ENCODE measurements around the gene TNFRSF8.

TNFRSF8 gene

DNA sequence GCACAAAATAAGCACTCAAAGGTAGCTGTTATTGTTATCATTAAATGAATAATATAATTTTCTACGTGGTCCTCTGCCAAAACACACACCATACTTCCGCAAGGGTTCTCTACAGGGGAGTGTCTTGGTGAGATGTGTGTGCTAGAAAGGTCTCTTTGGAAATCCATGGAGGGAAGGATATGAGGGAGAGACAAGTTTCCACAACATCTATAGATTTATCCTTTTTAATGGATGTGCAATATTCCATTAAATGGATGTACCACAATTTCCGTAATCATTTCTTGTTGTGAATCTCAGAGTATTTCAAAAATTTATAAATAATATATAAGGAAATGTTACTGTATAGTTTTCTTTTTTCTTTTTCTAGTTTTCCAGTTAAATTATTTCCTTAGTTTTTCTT is 2.6 kb upstream of the TNFRSF8 start:
- no peak for DNase-seq (ENCODE audit: low read depth in 2 of 2)

DNA sequence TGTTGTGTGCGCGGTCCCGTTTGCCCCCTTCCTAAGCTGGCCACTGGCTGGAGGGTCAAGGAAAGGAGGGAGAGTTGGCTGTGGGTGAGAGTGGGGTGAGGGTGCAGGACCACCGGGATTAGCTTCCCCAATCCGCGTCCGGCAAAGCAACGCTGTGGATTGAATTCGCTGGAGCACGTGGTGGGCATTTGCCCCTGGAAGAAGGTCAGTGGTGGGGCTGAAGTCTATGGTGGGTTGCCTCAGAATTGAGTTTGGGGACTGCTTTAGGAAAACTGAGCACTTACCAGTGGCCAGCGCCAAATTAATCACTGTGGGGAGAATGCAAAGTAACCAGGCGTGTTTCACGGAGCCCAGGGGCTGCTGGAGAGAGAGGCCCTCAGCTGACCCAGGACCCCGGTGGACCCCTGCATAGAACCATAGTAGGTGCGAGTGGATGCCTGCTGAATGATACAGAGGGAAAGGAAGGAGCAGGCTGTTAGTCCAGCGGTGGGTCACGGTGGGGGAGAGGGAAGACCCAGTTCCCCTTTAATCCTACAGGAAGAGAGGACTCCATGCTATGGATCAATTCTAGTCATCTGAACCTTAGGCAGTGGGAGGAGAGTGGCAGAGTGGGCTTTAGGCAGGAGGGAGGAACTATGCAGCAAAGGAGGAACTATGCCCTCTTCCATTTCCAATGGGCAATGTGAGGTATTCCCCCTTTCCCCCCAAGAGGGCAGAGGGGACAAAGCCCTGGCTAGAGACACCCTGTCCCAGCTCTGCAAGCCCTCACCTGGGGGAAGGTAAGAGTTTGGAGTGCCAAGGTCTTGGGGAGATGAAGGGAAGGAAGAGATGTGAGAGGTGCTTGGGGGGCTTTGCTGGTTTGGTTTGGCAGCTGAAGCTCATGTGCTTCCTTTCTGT is 1.2 kb downstream of the TNFRSF8 start:
- DNase-seq (ENCODE audit: low read depth in 2 of 2), result no peak

DNA sequence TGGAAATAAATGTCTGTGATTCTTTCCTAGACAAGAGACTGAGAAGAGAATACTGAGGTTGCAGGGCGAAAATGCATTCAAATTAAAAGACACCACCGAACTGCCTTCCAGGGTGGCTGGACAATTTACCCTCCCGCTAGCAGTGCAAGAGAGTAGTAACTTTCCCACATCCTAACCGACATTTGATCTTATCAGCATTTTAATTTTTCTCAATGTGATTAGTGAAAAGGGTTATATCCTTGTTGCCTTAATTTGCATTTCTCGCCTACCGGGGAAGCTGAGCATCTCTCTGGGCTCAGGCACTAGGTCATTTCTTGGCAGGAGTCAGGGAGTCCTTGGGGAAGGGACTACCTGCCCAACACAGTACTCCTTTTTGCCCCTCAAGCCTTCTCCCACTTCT is 2.8 kb downstream of the TNFRSF8 start:
- no peak for DNase-seq (ENCODE audit: low read depth in 2 of 2)

DNA sequence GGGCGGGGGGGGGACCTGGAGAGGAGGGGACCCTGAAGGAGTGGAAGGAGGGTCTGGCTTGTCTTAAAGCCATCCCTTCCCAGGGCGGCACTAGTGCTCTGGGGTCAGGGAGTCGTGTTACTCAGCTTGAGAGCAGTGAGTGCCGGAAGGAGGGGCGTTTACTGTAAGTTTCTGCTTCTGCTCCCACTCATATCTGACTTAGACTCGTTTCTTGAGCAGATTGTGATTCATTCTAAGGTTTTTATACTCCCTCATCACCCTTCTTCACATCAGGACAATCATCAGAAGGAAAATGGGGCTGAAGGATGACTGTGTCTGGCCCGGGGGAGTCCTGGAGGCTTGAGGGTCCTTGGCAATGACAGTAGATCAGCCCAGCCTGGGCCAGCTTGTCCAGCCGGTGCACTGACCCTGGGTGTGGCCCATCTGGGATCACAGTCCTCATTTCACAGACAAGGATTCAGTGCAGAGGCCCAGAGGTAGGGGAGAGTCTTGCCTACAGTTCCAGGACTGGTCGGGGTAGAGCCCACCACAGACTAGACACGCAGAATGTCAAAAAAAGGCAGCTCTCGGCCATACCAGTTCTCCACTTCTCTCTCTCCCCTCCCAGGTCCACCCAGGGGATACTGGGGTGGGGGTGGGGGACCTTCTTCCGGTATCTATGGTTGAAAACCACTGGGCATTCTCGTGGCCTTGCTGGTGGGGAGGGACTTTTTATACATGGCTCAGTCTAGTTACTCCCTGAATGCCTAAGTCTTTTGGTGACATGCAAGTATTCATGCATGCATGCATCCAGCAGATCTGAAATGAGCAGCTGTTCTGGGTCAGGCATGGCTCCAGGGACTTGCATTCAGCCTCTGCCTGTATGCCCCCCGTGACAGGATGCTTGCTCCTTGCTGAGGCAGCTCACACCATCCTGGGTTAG is 5.1 kb downstream of the TNFRSF8 start:
- DNase-seq (ENCODE audit: low read depth in 2 of 2), result no peak

DNA sequence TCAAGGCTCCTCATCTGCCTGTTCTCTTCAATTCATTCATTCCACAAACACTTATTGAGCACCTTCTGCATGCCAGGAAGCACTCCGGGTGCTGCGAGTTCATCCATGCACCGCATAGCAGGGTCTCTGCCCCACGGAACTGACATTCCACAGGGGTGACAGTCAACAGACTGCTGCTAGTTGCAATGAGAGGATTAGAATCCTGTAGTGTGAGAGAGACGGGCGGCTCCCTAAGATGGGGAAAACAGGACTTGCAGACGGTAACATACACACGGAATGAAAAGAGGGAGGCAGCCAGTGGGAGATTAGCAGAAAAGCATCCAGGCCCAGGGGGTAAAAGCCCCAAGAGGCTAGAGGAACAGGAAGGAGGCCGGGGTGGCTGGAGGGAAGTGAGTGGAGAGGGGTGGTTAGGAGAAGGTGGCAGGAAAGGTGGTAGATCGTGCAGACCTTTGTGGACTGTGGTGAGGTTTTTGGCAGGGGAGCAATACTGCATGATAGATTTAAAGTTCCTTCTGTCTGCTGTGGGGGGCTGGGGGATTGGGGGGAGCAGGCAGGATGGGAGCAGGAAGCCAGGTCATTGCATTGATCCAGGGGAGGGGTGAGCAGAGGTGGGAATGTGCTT is 6.6 kb downstream of the TNFRSF8 start:
- no peak for DNase-seq (ENCODE audit: low read depth in 2 of 2)

DNA sequence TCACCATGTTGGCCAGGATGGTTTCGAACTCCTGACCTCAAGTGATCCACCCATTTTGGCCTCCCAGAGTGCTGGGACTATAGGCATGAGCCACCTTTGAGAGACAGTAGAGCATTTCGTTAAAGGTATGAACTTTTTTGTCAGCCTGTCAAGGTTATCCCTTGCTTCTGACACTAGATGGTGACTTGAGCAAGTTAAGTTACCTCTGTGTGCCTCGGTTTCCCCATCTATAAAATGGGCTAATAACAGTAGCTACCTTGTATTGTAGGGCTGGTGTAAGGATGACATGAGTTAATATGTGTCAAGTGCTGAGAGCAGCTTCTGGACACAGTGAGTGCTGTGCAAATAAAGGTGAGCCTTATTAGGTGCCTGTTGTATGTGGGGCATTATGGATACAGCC is 8.8 kb downstream of the TNFRSF8 start:
- DNase-seq (ENCODE audit: low read depth in 2 of 2), result no peak

DNA sequence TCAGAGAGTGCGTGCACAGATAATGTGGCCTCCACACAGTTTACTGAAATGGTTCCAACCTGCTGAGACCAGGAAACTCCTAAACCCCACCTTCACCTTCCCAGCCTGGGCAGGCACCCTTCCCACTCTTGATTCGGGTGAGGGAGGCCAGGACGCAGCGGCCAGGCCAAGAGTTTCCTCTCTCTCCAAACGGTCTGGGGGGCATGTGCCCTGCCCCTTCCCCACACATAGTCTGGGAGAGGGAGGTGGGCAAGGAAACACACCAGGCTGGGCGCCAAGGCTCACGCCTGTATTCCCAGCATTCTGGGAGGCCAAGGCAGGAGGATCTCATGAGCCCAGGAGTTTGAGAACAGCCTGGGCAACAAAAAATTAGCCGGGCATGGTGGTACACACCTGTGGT is 9.6 kb downstream of the TNFRSF8 start:
- no peak for DNase-seq (ENCODE audit: low read depth in 2 of 2)

DNA sequence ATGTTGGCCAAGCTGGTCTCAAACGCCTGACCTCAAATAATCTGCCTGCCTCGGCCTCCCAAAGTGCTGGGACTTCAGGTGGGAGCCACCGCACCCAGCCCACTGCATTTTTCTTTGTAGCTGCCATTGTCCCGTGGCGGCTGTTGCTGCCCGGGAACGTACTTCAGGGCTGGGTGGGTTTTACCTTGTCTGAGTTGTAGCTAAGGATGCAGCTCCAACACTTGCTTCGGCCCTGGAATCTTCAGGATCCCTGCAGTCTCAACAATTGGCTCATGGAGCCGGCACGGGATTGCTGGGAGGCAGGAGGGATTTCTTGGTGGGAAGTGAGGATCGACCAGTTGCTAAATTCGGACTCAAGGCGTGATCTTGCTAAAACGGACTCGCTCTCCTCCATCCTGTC is 10.7 kb downstream of the TNFRSF8 start:
- DNase-seq (ENCODE audit: low read depth in 2 of 2), result no peak

DNA sequence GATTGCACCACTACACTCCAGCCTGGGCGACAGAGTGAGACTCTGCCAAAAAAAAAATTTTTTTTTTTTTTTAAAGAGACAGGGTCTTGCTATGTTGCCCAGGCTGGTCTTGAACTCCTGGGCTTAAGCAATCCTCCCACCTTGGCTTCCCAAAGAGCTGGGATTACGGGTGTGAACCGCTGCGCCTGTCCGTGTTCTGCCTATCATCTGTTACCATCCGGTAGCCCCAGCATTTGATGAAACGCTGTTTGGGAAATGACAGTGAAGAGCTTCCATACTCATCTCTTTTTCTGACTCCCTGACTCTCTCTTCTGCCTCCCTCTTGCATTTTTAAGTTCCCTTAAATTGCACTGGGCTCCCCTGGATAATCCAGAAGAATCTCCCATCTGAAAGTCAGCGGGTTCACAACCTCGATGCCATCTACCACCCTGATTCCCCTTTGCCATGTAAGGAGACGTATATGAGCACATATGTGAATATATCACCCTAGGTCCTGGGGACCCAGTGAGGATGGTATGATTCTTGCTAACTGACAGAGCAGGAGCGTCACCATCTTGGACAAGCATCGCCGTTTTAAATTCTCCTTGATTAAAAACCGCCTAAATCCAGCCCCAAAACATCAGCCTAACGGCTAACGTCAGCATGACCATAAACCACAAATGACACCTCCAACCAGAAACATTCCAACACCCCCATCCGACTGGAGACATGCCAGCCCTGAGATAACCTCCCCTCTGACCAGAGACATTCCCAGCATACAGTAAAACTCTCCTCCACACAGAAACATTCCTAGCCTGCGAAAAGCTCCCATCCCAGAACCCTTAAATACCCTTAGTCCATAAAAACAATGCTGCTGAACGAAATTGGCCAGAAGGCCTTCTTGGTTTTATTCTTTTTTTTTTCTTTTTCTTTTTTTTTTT is 12.4 kb downstream of the TNFRSF8 start:
- no peak for DNase-seq (ENCODE audit: low read depth in 2 of 2)

DNA sequence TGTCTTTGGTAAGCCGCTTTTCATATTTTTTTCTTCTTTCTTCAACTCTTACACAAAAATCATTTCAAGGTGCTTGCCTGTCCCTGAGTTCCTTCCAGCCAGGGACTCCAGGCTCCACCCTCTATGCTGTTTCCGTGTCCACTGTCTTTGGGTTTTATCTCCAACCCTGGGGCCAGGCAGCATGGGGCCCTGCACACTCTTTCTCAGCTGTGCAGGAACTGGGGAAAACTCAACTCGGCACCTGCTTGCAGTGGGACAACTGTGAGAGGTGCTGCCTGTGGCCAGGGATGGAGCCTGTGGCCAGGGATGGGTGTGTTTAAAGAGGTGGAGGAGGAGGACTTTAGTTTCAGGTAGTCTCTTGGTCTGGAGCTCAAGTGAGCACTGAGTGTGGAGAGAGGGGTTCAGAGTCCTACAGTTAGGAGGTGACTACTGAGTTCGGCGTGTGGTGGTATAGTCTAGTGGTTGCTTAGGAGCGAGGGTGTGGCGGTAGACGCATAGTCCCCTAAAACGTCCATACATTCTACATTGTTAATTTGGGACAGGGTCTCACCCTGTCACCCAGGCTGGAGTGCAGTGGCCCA is 13.4 kb downstream of the TNFRSF8 start:
- DNase-seq (ENCODE audit: low read depth in 2 of 2), result no peak

DNA sequence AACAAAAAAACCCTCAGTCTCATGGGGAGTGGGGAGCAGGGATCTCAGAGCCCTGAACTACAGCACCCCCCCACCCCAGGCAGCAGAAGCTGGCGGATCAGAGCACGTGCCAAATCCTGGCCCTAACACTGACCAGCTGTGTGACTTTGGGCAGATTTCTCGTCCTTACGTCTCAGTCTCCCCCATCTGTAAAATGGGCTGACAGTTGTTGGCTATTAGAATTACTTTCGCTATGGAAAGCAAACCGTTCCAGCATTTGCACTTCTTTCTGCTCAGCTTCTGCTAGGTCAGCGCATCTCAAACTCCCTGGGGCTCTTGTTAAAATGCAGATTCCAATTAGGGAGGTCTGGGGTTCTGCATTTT is 15.5 kb downstream of the TNFRSF8 start:
- DNase-seq (ENCODE audit: low read depth in 2 of 2), result no peak

DNA sequence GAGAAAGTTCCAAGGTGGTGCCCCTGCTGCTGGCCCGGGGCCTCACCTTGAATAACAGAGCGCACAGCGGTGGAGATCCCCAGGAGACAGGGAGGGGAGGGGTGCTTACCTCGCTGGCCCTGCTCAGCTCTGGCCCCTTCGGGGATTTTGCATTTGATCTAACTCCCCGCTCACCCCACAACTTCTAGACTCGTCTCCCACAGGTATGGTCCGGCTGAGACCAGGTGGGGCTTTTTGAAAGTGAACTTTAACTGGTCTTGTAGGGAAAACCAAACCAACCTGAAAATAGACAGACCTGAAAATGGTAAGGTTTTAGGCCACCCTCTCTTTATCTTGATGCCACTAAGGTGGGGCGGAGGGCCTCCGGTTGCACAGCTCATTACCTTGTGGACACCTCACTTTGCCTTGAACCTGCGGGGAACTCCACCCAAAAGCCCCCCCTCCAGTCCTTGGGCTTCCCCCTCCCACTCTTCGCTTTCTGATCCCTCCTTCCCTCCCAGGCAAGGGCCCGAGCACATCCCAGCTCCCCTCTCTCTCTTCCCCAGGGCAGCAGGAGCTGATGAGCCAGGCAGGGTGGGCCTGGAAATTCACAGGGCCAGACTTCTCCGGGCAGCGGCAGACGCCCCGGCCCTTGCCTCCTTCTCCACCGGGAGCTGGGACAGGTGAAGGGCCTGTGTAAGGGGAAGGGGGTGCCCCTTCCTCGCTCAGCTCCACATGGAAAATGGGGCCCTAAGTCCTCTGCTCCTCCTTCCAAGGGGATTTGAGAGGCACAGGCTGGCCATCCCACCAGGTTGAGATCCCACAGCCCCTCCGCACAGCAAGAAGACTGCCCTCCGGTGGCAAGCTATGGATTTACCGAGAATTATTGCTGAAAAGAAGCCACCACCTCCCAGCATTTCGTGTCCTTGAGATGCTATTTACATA is 16.1 kb downstream of the TNFRSF8 start:
- DNase-seq (ENCODE audit: low read depth in 2 of 2), result no peak

DNA sequence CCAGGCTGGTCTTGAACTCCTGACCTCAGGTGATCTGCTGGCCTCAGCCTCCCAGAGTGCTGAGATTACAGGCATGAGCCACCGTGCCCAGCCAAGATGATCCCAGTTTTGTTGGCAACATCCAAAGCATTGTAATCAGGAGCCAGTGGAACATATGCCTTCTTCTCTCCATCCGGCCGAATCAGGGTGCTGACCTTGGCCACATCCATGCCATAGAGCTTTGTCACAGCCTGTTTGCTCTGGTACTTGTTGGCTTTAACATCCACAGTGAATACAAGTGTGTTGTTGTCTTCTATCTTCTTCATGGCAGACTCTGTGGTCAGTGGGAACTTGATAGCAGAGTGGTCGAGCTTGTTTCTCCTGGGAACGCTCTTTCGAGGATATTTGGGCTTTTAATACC is 17.1 kb downstream of the TNFRSF8 start:
- DNase-seq (ENCODE audit: low read depth in 2 of 2), result no peak

DNA sequence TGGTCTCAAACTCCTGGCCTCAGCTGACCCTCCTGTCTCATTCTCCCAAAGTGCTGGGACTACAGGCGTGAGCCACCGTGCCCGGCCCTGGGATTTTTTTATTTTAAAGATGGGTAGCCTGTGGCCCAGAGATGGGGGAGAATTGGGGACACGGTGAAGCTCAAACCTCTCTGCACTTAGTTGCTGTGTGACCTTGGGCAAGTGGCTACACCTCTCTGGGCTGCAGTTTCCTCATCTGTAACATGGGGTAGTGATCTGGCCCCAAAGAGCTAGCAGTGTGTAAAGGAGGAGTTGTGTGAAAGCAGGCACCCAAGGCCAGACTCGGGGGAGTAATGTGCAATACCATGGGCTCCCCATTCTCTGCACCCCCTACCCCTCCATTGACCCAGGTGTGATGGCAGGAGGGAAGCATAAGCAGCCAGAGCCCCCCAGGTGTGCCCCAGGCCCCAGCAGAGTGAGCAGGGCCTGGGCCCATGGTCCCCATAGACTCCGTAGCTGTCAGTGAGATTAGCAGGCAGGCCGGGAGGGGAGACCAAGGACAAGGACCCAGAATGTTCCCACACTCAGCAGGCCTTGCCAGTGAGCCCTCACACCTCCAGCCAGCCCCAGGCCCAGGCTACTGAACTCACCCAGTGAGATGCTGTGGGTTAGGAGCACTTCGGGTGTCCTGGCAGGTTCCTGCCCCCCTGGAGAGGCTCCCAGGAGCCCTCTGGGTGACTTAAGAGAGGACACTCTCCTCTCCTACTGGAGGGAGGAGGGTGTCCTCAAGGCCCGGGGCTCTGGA is 17.9 kb downstream of the TNFRSF8 start:
- no peak for DNase-seq (ENCODE audit: low read depth in 2 of 2)

DNA sequence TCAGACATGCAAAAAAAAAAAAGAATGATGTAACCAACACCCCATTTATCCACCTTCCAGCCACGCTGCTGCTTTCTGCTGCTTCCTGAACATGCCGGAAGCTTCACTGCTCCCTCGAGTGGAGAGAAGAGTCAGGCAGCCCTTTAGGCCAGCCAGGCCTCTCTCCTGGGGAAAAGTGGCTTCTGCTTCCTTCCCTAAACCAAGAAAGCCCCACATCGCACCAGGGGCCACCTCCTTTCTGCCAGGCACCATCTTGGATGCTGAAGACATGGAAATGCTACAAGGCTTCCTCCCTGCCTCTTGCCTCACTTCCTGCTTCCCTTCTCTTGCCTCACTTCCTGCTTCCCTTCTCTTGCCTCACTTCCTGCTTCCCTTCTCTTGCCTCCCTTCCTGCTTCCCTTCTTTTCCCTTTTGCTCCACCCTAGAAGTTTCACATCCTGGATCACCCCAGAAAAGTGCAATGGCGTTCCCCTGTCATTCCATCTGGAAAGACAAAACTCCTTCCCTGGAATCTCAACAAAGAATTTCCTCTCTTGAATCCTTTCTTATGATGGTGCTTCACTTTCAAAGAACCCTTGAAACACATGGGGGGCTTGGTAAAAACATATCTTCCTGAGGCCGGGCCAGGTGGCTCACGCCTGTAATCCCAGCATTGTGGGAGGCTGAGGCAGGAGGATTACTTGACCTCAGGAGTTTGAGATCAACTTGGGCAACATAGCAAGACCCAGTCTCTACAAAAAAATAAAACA is 18.7 kb downstream of the TNFRSF8 start:
- no peak for DNase-seq (ENCODE audit: low read depth in 2 of 2)

DNA sequence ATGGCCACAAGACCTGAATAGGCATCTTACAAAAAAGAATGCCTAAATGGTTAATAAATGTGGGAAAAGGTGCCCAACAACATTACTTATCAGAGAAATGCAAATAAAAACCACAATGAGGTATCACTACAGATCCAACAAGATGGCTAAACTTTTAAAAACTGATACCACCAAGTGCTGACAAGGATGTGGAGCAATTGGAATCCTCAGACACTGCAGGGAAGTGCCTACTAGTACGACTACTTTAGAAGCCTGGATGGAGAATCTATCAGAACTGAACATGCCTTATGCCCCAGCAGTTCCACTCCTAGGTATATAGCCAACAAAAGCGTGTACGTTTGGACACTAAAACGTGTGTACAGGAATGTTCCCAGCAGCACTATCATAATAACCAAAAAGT is 19.9 kb downstream of the TNFRSF8 start:
- DNase-seq (ENCODE audit: low read depth in 2 of 2), result no peak

DNA sequence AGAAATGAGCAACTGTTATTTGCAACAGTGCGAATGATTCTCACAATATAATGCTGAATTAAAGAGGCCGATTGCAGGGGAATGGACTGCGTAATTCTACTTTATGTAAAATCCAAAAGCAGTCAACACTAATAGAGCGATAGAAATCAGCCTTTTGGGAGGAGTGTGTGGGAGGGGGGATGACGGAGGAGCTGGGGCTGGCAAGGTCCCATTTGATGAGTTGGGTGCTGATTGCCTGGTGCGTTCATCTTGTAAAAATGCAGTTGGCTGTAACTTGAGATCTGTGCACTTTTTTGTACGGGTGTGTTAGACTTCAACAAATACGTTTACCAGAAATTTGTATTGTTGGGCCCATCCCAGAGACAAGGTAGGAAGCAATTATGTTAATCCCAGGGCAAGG is 20.7 kb downstream of the TNFRSF8 start:
- no peak for DNase-seq (ENCODE audit: low read depth in 2 of 2)

DNA sequence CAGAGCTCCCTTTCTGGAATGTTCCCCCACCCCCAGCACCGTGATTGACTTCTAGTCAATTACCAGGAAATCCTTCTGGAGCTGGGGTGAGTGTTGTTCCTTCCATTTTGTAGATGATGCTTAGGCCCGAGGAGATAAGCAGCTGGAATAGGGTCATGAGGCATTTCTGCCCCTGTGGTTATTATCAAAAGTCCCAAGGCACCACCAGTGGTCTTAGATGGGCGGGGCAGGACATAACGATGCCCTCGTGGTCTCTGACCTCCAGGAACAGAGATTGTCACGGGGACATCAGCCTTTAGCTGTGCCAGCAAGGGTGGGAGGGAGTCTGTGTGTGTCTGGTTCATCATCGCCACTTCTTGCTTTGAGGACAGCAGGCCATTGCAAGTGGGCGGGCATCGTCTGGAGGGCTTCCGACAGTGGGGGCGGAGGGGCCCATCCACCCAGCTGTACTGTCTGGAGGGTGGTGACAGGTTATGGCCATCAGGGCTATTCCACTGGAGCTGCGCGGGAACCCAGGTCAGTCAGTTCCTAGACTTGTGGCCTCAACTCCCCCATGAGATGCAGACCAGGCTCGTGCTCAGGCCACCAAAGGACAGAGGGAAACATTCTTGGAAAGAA is 22.6 kb downstream of the TNFRSF8 start:
- DNase-seq (ENCODE audit: low read depth in 2 of 2), result no peak
